H9 (cell line): ENCODE results near the gene STK38. TPM values are rescaled to one million over a fixed set of nuclear protein-coding genes. Genes with fewer than 3 reads are reported as not detected.

Experiments used
- DNase-seq: peaks from one replicate; pipeline ENCODE4 v3.0.0-alpha.2; 2017
- H2AFZ ChIP-seq: one replicate; pipeline ENCODE4 v1.6.1; 2013; ENCODE audit warnings: mild to moderate bottlenecking, low read length, control low read depth, moderate library complexity
- H2AK5ac ChIP-seq: 2 replicates; pipeline ENCODE4 v1.6.1; 2013; ENCODE audit warnings: low read length, control low read depth, mixed read lengths; ENCODE audit not compliant: insufficient read length
- H2BK120ac ChIP-seq: one replicate; pipeline ENCODE4 v1.6.1; 2013; ENCODE audit warnings: low read depth, mild to moderate bottlenecking, low read length, control low read depth, inconsistent platforms; ENCODE audit not compliant: poor library complexity, severe bottlenecking
- H2BK12ac ChIP-seq: 2 replicates; pipeline ENCODE4 v1.6.1; 2013; ENCODE audit warnings: low read length, control low read depth, mixed read lengths, low read depth; ENCODE audit not compliant: insufficient read length
- H2BK15ac ChIP-seq: 2 replicates; pipeline ENCODE4 v1.6.1; 2013; ENCODE audit warnings: low read depth, low read length, control low read depth
- H2BK20ac ChIP-seq: one replicate; pipeline ENCODE4 v1.6.1; 2013; ENCODE audit warnings: low read depth, mild to moderate bottlenecking, low read length, control low read depth, inconsistent platforms; ENCODE audit not compliant: poor library complexity, severe bottlenecking
- H2BK5ac ChIP-seq: 2 replicates; pipeline ENCODE4 v1.6.1; 2013; ENCODE audit warnings: low read length, control low read depth, mixed read lengths; ENCODE audit not compliant: insufficient read length
- H3K14ac ChIP-seq: 2 replicates; pipeline ENCODE4 v1.6.1; 2013; ENCODE audit warnings: low read length, control low read depth; ENCODE audit not compliant: insufficient read depth
- H3K18ac ChIP-seq: 2 replicates; pipeline ENCODE4 v1.6.1; 2013; ENCODE audit warnings: low read depth, mild to moderate bottlenecking, mixed read lengths, low read length, control low read depth; ENCODE audit not compliant: insufficient read length
- H3K23ac ChIP-seq: 2 replicates; pipeline ENCODE4 v1.6.1; 2013; ENCODE audit warnings: low read length, control low read depth, mixed read lengths, low read depth; ENCODE audit not compliant: insufficient read length
- H3K23me2 ChIP-seq: 2 replicates; pipeline ENCODE4 v1.6.1; 2013; ENCODE audit warnings: low read depth, mild to moderate bottlenecking, mixed read lengths, low read length, control low read depth; ENCODE audit not compliant: insufficient read length, poor library complexity, severe bottlenecking
- H3K27ac ChIP-seq: 2 replicates; pipeline ENCODE4 v1.5.1; 2013; ENCODE audit warnings: low read length, control low read depth, mixed read lengths, low read depth; ENCODE audit not compliant: insufficient read length
- H3K27me3 ChIP-seq: 2 replicates; pipeline ENCODE4 v1.6.1; 2013; ENCODE audit warnings: low read length, control low read depth, inconsistent platforms; ENCODE audit not compliant: insufficient read depth
- H3K4ac ChIP-seq: 2 replicates; pipeline ENCODE4 v1.6.1; 2013; ENCODE audit warnings: low read depth, mild to moderate bottlenecking, control low read depth, inconsistent platforms, low read length, moderate library complexity
- H3K4me1 ChIP-seq: 2 replicates; pipeline ENCODE4 v1.6.1; 2013; ENCODE audit warnings: low read length, control low read depth, inconsistent platforms; ENCODE audit not compliant: insufficient read depth
- H3K4me2 ChIP-seq: 2 replicates; pipeline ENCODE4 v1.6.1; 2013; ENCODE audit warnings: low read length, control low read depth, mixed read lengths; ENCODE audit not compliant: insufficient read length, insufficient read depth
- H3K56ac ChIP-seq: 2 replicates; pipeline ENCODE4 v1.6.1; 2013; ENCODE audit warnings: low read depth, mild to moderate bottlenecking, mixed read lengths, low read length, control low read depth; ENCODE audit not compliant: insufficient read length
- H3K79me1 ChIP-seq: 2 replicates; pipeline ENCODE4 v1.6.1; 2013; ENCODE audit warnings: low read depth, mild to moderate bottlenecking, moderate library complexity, low read length, control low read depth, inconsistent platforms; ENCODE audit not compliant: insufficient read depth, poor library complexity, severe bottlenecking
- H3K79me2 ChIP-seq: 2 replicates; pipeline ENCODE4 v1.6.1; 2013; ENCODE audit warnings: low read length, control low read depth, inconsistent platforms; ENCODE audit not compliant: insufficient read depth
- H3K9ac ChIP-seq: 2 replicates; pipeline ENCODE4 v1.6.1; 2013; ENCODE audit warnings: low read length, control low read depth, mixed read lengths; ENCODE audit not compliant: insufficient read length; ENCODE audit errors: extremely low read depth
- H3K9me3 ChIP-seq: one replicate; pipeline ENCODE4 v1.6.1; 2013; ENCODE audit warnings: low read depth, low read length, inconsistent platforms; ENCODE audit not compliant: control insufficient read depth
- H3T11ph ChIP-seq: one replicate; pipeline ENCODE4 v1.6.1; 2013; ENCODE audit warnings: mild to moderate bottlenecking, low read length, control low read depth, inconsistent platforms
- H4K20me1 ChIP-seq: one replicate; pipeline ENCODE4 v1.6.1; 2013; ENCODE audit not compliant: control insufficient read depth, insufficient read length, insufficient read depth
- H4K5ac ChIP-seq: 2 replicates; pipeline ENCODE4 v1.6.1; 2013; ENCODE audit warnings: low read depth, mild to moderate bottlenecking, mixed read lengths, low read length, control low read depth; ENCODE audit not compliant: insufficient read length
- H4K8ac ChIP-seq: replicated peaks from 2 replicates; pipeline ENCODE4 v1.6.1; 2013; ENCODE audit warnings: low read length, control low read depth, mixed read lengths, low read depth; ENCODE audit not compliant: insufficient read length
- H4K91ac ChIP-seq: 2 replicates; pipeline ENCODE4 v1.6.1; 2013; ENCODE audit warnings: low read depth, mild to moderate bottlenecking, moderate library complexity, mixed read lengths, low read length, control low read depth; ENCODE audit not compliant: insufficient read length
- H3K27ac Mint-ChIP-seq, 3 experiments: 2 replicates in 2 of 3; 3 replicates in 1 of 3; pipeline ENCODE4 v1.8.0; 2020 to 2021; ENCODE audit warnings: mixed read lengths in 3 of 3, mild to moderate bottlenecking in 1 of 3, moderate library complexity in 1 of 3
- H3K27me3 Mint-ChIP-seq: 2 replicates; pipeline ENCODE4 v1.8.0; 2021; ENCODE audit warnings: low read depth, mild to moderate bottlenecking, moderate library complexity, mixed read lengths
- H3K36me3 Mint-ChIP-seq, 3 experiments: 2 replicates in 2 of 3; 3 replicates in 1 of 3; pipeline ENCODE4 v1.8.0; 2020 to 2021; ENCODE audit warnings: low read depth in 3 of 3, mixed read lengths in 3 of 3; ENCODE audit not compliant: insufficient read depth in 1 of 3
- H3K4me1 Mint-ChIP-seq, 2 experiments: 2 replicates each; pipeline ENCODE4 v1.8.0; 2020; ENCODE audit warnings: mixed read lengths in 2 of 2
- H3K4me3 Mint-ChIP-seq, 2 experiments: 2 replicates in 1 of 2; 3 replicates in 1 of 2; pipeline ENCODE4 v1.8.0; 2020 to 2021; ENCODE audit warnings: mild to moderate bottlenecking in 2 of 2, mixed read lengths in 2 of 2, moderate library complexity in 1 of 2
- H3K9me3 Mint-ChIP-seq, 2 experiments: 2 replicates in 1 of 2; 3 replicates in 1 of 2; pipeline ENCODE4 v1.8.0; 2020; ENCODE audit warnings: mild to moderate bottlenecking in 2 of 2, mixed read lengths in 2 of 2, moderate library complexity in 1 of 2
- CTCF ChIP-seq: fragments of 200-600 bp; sonication (generic); conservative IDR thresholded peaks from 3 replicates; pipeline ENCODE4 v1.8.0; 2021; ENCODE audit warnings: antibody characterized with exemption, mild to moderate bottlenecking
- WGBS: extraction: QIAGEN DNeasy Blood & Tissue Kit; methylation state at CpG from one replicate; pipeline ENCODE4 v1.1.7; 2013; ENCODE audit warnings: missing lambda C conversion rate, low lambda C conversion rate, mixed read lengths; ENCODE audit not compliant: insufficient read length; ENCODE audit errors: extremely low coverage; 5-methylcytosine and 5-hydroxymethylcytosine counted together
- total RNA-seq: library from RNA; stranded (reverse); gene quantifications from 2 replicates; pipeline ENCODE4 v1.2.1, GENCODE V29; 2021

Gene STK38
- total RNA-seq, 1 experiment from 2014 or later, result 17.5 TPM

- Mint-ChIP-seq H3K4me3 (no peak overlapping the region), H3K9me3 (peaks cover 0 to 2% of the 10 kb centered on the region in 2 experiments; a peak in 1 of 5 replicates), H3K4me1 (no peaks in the 10 kb centered on the region), H3K27me3 (no peaks in the 10 kb centered on the region), H3K36me3 (peaks cover 22 to 62% (median 58%) of the 10 kb centered on the region in 3 experiments; a peak in 6 of 7 replicates), H3K27ac (0 out of 7 replicates have a peak overlapping the region, but pooled peaks of 1 of the 3 experiments have one; percentile 59)
- Histone ChIP-seq H2BK5ac (no peak overlapping the region), H3K18ac (no peak overlapping the region), H3K23ac (no peak overlapping the region), H4K91ac (no peak overlapping the region), H3K14ac (no peak overlapping the region), H3K56ac (no peak overlapping the region), H2AK5ac (no peak overlapping the region), H3K9ac (no peak overlapping the region), H2BK12ac (no peak overlapping the region), H4K20me1 (no peaks in the 10 kb centered on the region), H3K9me3 (no peaks in the 10 kb centered on the region), H2AFZ (no peak overlapping the region), H2BK120ac (no peak overlapping the region), H3K79me2 (no peaks in the 10 kb centered on the region), H4K8ac (no peak overlapping the region), H3K4me1 (no peaks in the 10 kb centered on the region), H3K27ac (no peak overlapping the region), H3K23me2 (no peaks in the 10 kb centered on the region), H3K27me3 (no peaks in the 10 kb centered on the region), H3K4ac (no peak overlapping the region), H3K4me2 (no peak overlapping the region), H3T11ph (no peak overlapping the region), H2BK20ac (no peak overlapping the region), H3K79me1 (no peaks in the 10 kb centered on the region), H2BK15ac (no peak overlapping the region), H4K5ac (no peak overlapping the region)
- DNase-seq, result no peak
- no peak for TF ChIP-seq CTCF
- no CpG with 5 or more reads among the region's 3 CpGs for whole genome bisulfite sequencing
These were observed 36.9 kb downstream of the STK38 start for GRCh38 chr6:36510365-36510764.
